ENCODE measurements around the gene RRP1. TPM values are rescaled to one million over a fixed set of nuclear protein-coding genes. Genes with fewer than 3 reads are reported as not detected.

Gene RRP1
- total RNA-seq, 1 experiment from 2014 or later = 76.7 TPM

GRCh38 chr21:43754948-43755781 lies 34.2 kb upstream of the RRP1 start:
- no peak for DNase-seq
- H3K27ac Mint-ChIP-seq = peak overlapping the region in 2 of 3 experiments; percentile 67 to 68; a peak in 2 of 7 replicates
- Histone ChIP-seq H2BK20ac (ENCODE audit: low read depth, low read length, poor library complexity, severe bottlenecking) (no peak overlapping the region), H3K79me1 (ENCODE audit: insufficient read depth, low read depth, low read length, poor library complexity, severe bottlenecking) (no peaks in the 10 kb centered on the region), H2BK15ac (ENCODE audit: low read depth, low read length) (no peak overlapping the region), H2AK5ac (ENCODE audit: insufficient read length, low read length) (no peak overlapping the region), H3K4me2 (ENCODE audit: insufficient read depth, insufficient read length, low read length) (no peak overlapping the region), H3K9me3 (ENCODE audit: control insufficient read depth, low read depth, low read length) (no peaks in the 10 kb centered on the region), H3K27ac (ENCODE audit: insufficient read length, low read depth, low read length) (no peak overlapping the region), H3T11ph (ENCODE audit: low read length) (no peak overlapping the region), H2BK120ac (ENCODE audit: low read depth, low read length, poor library complexity, severe bottlenecking) (no peak overlapping the region), H4K20me1 (ENCODE audit: control insufficient read depth, insufficient read depth, insufficient read length) (no peaks in the 10 kb centered on the region), H3K23ac (ENCODE audit: insufficient read length, low read depth, low read length) (no peak overlapping the region), H3K14ac (ENCODE audit: insufficient read depth, low read length) (no peak overlapping the region), H3K79me2 (ENCODE audit: insufficient read depth, low read length) (no peaks in the 10 kb centered on the region), H3K56ac (ENCODE audit: insufficient read length, low read depth, low read length) (no peak overlapping the region), H3K4ac (ENCODE audit: low read depth, low read length) (no peak overlapping the region), H3K23me2 (ENCODE audit: insufficient read length, low read depth, low read length, poor library complexity, severe bottlenecking) (no peaks in the 10 kb centered on the region), H2AFZ (ENCODE audit: low read length) (no peak overlapping the region), H3K9ac (ENCODE audit: extremely low read depth, insufficient read length, low read length) (no peak overlapping the region), H2BK12ac (ENCODE audit: insufficient read length, low read depth, low read length) (no peak overlapping the region), H3K18ac (ENCODE audit: insufficient read length, low read depth, low read length) (no peak overlapping the region), H2BK5ac (ENCODE audit: insufficient read length, low read length) (no peak overlapping the region), H4K5ac (ENCODE audit: insufficient read length, low read depth, low read length) (no peak overlapping the region), H3K27me3 (ENCODE audit: insufficient read depth, low read length) (no peaks in the 10 kb centered on the region), H4K91ac (ENCODE audit: insufficient read length, low read depth, low read length) (no peak overlapping the region), H3K4me1 (ENCODE audit: insufficient read depth, low read length) (no peaks in the 10 kb centered on the region), H4K8ac (replicated peaks; ENCODE audit: insufficient read length, low read depth, low read length) (no peak overlapping the region)
- H3K27me3 Mint-ChIP-seq (ENCODE audit: low read depth) = no peaks in the 10 kb centered on the region
- WGBS (ENCODE audit: extremely low coverage, insufficient read length, low lambda C conversion rate) = no CpG with 5 or more reads among the region's 26 CpGs
- H3K4me1 Mint-ChIP-seq = no peaks in the 10 kb centered on the region
- no peak overlapping the region for H3K4me3 Mint-ChIP-seq
- TF ChIP-seq, protein P1, sequence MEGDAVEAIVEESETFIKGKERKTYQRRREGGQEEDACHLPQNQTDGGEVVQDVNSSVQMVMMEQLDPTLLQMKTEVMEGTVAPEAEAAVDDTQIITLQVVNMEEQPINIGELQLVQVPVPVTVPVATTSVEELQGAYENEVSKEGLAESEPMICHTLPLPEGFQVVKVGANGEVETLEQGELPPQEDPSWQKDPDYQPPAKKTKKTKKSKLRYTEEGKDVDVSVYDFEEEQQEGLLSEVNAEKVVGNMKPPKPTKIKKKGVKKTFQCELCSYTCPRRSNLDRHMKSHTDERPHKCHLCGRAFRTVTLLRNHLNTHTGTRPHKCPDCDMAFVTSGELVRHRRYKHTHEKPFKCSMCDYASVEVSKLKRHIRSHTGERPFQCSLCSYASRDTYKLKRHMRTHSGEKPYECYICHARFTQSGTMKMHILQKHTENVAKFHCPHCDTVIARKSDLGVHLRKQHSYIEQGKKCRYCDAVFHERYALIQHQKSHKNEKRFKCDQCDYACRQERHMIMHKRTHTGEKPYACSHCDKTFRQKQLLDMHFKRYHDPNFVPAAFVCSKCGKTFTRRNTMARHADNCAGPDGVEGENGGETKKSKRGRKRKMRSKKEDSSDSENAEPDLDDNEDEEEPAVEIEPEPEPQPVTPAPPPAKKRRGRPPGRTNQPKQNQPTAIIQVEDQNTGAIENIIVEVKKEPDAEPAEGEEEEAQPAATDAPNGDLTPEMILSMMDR (conservative IDR thresholded peaks at IDR 0.05) = no peak
- H3K9me3 Mint-ChIP-seq = no peaks in the 10 kb centered on the region
- peaks cover 33 to 61% (median 40%) of the 10 kb centered on the region in 3 experiments for H3K36me3 Mint-ChIP-seq (ENCODE audit: insufficient read depth in 1 of 3, low read depth in 3 of 3)

All from H9 (cell line).